Upper lobe of right lung (tissue), 1 donor: ENCODE data around the gene ANKS1B. TPM values are rescaled to one million over a fixed set of nuclear protein-coding genes. Genes with fewer than 3 reads are reported as not detected.

ENCODE experiments used
- ATAC-seq: fragments of 200-7000 bp; cut with Tn5 transposase; one replicate; pipeline ENCODE4 v1.9.1; 2020; ENCODE audit warnings: mild to moderate bottlenecking, moderate library complexity
- DNase-seq: peaks from one replicate; pipeline ENCODE4 v3.0.0-alpha.2; 2020
- H3K27ac ChIP-seq: fragments of 200-600 bp; one replicate; pipeline ENCODE4 v1.8.0; 2022
- H3K27me3 ChIP-seq: fragments of 200-600 bp; one replicate; pipeline ENCODE4 v1.8.0; 2022; ENCODE audit warnings: mild to moderate bottlenecking
- H3K36me3 ChIP-seq: fragments of 200-600 bp; one replicate; pipeline ENCODE4 v1.8.0; 2022
- H3K4me1 ChIP-seq: fragments of 200-600 bp; one replicate; pipeline ENCODE4 v1.8.0; 2022
- H3K4me3 ChIP-seq: fragments of 200-600 bp; one replicate; pipeline ENCODE4 v1.8.0; 2022; ENCODE audit warnings: mild to moderate bottlenecking
- H3K9me3 ChIP-seq: fragments of 200-600 bp; one replicate; pipeline ENCODE4 v1.8.0; 2022
- CTCF ChIP-seq: fragments of 200-600 bp; IDR thresholded peaks from one replicate; pipeline ENCODE4 v1.8.0; 2022; ENCODE audit warnings: antibody characterized with exemption
- intact Hi-C: fragments of 100-400 bp; cut with DNase I; formaldehyde crosslinking; loops from one replicate; pipeline ENCODE4 v1.11.0; 2022
- total RNA-seq: library from RNA; stranded (reverse); fragmentation: NEBNext Ultra II Directional; extraction: Animal tissue kit (Norgen Biotek cat#: 25700); gene quantifications from one replicate; pipeline ENCODE4 v1.2.1, GENCODE V29; 2021
- donor health status: DM: no; HTN: yes; CAD: no; lungs with severe emphysema.

Gene ANKS1B
- total RNA-seq, 1 donor from 2014 or later = 5.3 TPM

GRCh38 chr12:99906786-99907579 is 77.8 kb downstream of the ANKS1B start:
- Histone ChIP-seq H3K4me3 (no peak overlapping the region), H3K9me3 (no peaks in the 10 kb centered on the region), H3K4me1 (no peaks in the 10 kb centered on the region), H3K27me3 (no peaks in the 10 kb centered on the region), H3K27ac (no peak overlapping the region), H3K36me3 (no peaks in the 10 kb centered on the region)
- TF ChIP-seq CTCF = no peak
- DNase-seq (no peak), ATAC-seq (no peak)
- intact Hi-C loops = no loop called here

GRCh38 chr12:99901181-99901580 is 83.6 kb downstream of the ANKS1B start:
- intact Hi-C loops = no loop called here
- DNase-seq = no peak
- Histone ChIP-seq H3K4me1 (no peaks in the 10 kb centered on the region), H3K27me3 (no peaks in the 10 kb centered on the region), H3K4me3 (no peak overlapping the region), H3K36me3 (no peaks in the 10 kb centered on the region), H3K27ac (no peak overlapping the region), H3K9me3 (no peaks in the 10 kb centered on the region)
- no peak for ATAC-seq
- TF ChIP-seq CTCF = no peak

GRCh38 chr12:99898645-99899044 is 86.1 kb downstream of the ANKS1B start:
- no peaks in the 10 kb centered on the region for H3K9me3 ChIP-seq
- TF ChIP-seq CTCF = no peak
- ATAC-seq (no peak), DNase-seq (no peak)
- no peaks in the 10 kb centered on the region for H3K4me1 ChIP-seq
- H3K4me3 ChIP-seq = no peak overlapping the region
- H3K27me3 ChIP-seq = no peaks in the 10 kb centered on the region
- no peaks in the 10 kb centered on the region for H3K36me3 ChIP-seq
- no peak overlapping the region for H3K27ac ChIP-seq
- intact Hi-C loops = no loop called here

- intact Hi-C loops = no loop called here
- no peak for TF ChIP-seq CTCF
- ATAC-seq = no peak
- no peak overlapping the region for H3K27ac ChIP-seq
- H3K4me3 ChIP-seq = no peak overlapping the region
- no peak for DNase-seq
- no peaks in the 10 kb centered on the region for H3K9me3 ChIP-seq
- no peaks in the 10 kb centered on the region for H3K4me1 ChIP-seq
- no peaks in the 10 kb centered on the region for H3K27me3 ChIP-seq
- no peaks in the 10 kb centered on the region for H3K36me3 ChIP-seq
Observed at GRCh38 chr12:99879439-99879838, 105.3 kb downstream of the ANKS1B start.

GRCh38 chr12:99875081-99875480 is 109.7 kb downstream of the ANKS1B start:
- ATAC-seq (no peak), DNase-seq (no peak)
- no peak overlapping the region for H3K27ac ChIP-seq
- no peaks in the 10 kb centered on the region for H3K9me3 ChIP-seq
- no peaks in the 10 kb centered on the region for H3K4me1 ChIP-seq
- no peak for TF ChIP-seq CTCF
- intact Hi-C loops = no loop called here
- H3K4me3 ChIP-seq = no peak overlapping the region
- no peaks in the 10 kb centered on the region for H3K27me3 ChIP-seq
- no peaks in the 10 kb centered on the region for H3K36me3 ChIP-seq
